Caki2 (cell line): Measurements from ENCODE around the gene LRRC8D. TPM values are rescaled to one million over a fixed set of nuclear protein-coding genes. Genes with fewer than 3 reads are reported as not detected.
A peak's percentile ranks its signal among the peaks of the same experiment; 100 is the strongest.

ENCODE experiments used
- DNase-seq: peaks from one replicate; pipeline ENCODE4 v3.0.0-alpha.2; 2015; ENCODE audit warnings: low read depth
- in situ Hi-C: cut with HindIII; loops from 2 replicates; pipeline ENCODE4 v1.10.0; 2016; ENCODE audit warnings: low sequenced_read_pairs, low pct_unique_long_range_greater_than_20kb, mixed read lengths
- total RNA-seq: library from RNA; depleted of rRNA; stranded (reverse); fragments of >200 nt; shearing (Covaris generic); gene quantifications from 2 replicates; pipeline ENCODE4 v1.2.3, GENCODE V29; 2014; ENCODE audit warnings: low replicate concordance

LRRC8D gene
- total RNA-seq, 1 experiment from 2014 or later, result 38.4 TPM

GRCh38 chr1:89802841-89803240 lies 18.0 kb upstream of the LRRC8D start:
- in situ Hi-C loops, result no loop called here
- DNase-seq, result no peak

GRCh38 chr1:89804642-89805237 lies 16.1 kb upstream of the LRRC8D start:
- in situ Hi-C loops, result no loop called here
- peak; percentile 56 for DNase-seq

GRCh38 chr1:89806616-89807015 lies 14.2 kb upstream of the LRRC8D start:
- in situ Hi-C loops, result no loop called here
- DNase-seq, result no peak

GRCh38 chr1:89807503-89807902 lies 13.3 kb upstream of the LRRC8D start:
- no peak for DNase-seq
- in situ Hi-C loops, result no loop called here

- no peak for DNase-seq
- in situ Hi-C loops, result no loop called here
Observed at GRCh38 chr1:89807983-89808382, 12.8 kb upstream of the LRRC8D start.

GRCh38 chr1:89808441-89809117 lies 12.3 kb upstream of the LRRC8D start:
- DNase-seq, result peak; percentile 25
- in situ Hi-C loops, result no loop called here

GRCh38 chr1:89809556-89809955 lies 11.3 kb upstream of the LRRC8D start:
- no peak for DNase-seq
- in situ Hi-C loops, result no loop called here

- in situ Hi-C loops, result no loop called here
Observed at GRCh38 chr1:89810302-89810701, 10.5 kb upstream of the LRRC8D start.

GRCh38 chr1:89810880-89811279 lies 10.0 kb upstream of the LRRC8D start:
- DNase-seq, result no peak
- in situ Hi-C loops, result no loop called here

More at GRCh38 chr1:89810302-89810701, 10.5 kb upstream of the LRRC8D start:
- DNase-seq, result no peak

GRCh38 chr1:89812992-89813391 lies 7.8 kb upstream of the LRRC8D start:
- DNase-seq, result no peak
- in situ Hi-C loops, result no loop called here

- DNase-seq, result no peak
- in situ Hi-C loops, result no loop called here
Observed at GRCh38 chr1:89815040-89815439, 5.8 kb upstream of the LRRC8D start.

GRCh38 chr1:89815611-89816010 lies 5.2 kb upstream of the LRRC8D start:
- DNase-seq, result no peak
- in situ Hi-C loops, result no loop called here

- no peak for DNase-seq
- in situ Hi-C loops, result no loop called here
Observed at GRCh38 chr1:89816366-89816765, 4.5 kb upstream of the LRRC8D start.

GRCh38 chr1:89821322-89822108 lies 683 bp downstream of the LRRC8D start:
- in situ Hi-C loops, result no loop called here
- peak; percentile 62 for DNase-seq

GRCh38 chr1:89822109-89822962 lies 1.5 kb downstream of the LRRC8D start:
- in situ Hi-C loops, result no loop called here
- no peak for DNase-seq

GRCh38 chr1:89822999-89823628 lies 2.3 kb downstream of the LRRC8D start:
- DNase-seq, result no peak
- in situ Hi-C loops, result no loop called here

GRCh38 chr1:89823679-89824292 lies 3.0 kb downstream of the LRRC8D start:
- peak; percentile 75 for DNase-seq
- in situ Hi-C loops, result no loop called here

GRCh38 chr1:89826594-89826993 lies 5.8 kb downstream of the LRRC8D start:
- in situ Hi-C loops, result no loop called here

More at GRCh38 chr1:89826594-89826993, 5.8 kb downstream of the LRRC8D start:
- no peak for DNase-seq
